ENCODE data around the gene UGT1A1.

The UGT1A1 gene

DNA sequence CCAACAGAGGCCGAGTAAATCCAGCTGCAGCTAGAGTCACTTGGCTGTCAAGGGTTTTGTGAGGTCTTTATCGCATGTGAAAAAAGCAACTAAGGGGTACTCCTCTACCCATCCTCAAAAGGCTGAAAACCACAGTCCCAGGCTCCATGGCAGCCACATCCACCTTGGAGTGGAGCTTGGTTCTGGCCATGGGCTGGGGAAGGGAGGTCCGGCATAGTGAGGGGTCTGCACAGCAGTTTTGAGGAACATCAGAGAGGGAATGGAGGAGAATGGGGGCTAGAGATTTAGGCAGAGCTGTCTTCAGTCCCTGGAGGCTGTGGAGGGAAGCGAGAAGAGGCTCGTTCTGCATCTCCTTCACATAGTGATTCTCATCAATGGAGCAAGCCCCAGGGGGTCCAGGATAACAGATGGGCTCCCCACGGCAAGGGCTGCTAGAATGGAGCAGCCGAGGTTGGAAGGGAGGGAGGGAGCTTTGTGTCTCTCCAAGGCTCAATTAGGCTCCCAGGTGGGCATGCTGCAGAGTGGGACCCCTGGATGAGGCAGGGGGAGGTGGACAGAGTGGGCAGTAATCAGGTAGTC, 39.1 kb downstream of the UGT1A1 start:
- DNase-seq = no peak

DNA sequence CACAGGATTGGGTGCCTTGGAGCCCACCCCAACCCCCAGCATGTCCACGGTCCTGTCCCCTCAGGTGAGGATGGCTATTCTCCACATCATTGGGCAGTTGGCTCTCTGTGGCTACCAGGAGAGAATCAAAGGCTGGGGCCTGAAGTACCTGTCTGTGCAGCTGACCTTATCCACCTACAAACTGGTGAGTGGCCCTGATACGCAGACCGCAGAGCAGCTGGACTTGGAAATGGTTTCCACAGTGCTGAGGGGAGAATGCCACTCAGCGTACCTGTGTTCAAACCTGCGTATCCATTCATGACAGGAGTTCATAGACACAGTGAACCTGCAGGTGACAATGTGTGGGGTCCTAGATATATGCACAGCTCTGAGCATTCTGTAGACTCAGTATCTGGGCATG, 39.6 kb downstream of the UGT1A1 start:
- DNase-seq = no peak

DNA sequence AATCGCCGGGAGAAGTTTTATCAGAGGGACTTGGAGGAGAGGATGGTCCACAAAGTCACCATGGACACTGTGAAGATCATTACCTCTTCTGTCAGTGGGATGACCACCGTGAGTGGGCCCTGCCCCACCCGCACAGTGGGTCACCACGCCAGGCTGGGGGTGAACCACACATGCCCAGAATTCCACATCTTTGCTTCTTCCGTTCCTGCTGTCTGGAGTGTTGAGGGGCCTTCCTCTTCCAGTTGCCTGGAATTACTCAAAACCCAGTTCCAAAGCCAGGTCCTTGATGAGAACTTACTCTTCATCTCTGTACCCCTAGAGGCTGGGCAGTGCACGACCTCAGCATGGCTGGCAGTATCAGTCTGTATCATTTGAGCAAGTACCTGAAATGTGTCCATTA, 40.1 kb downstream of the UGT1A1 start:
- no peak for DNase-seq

DNA sequence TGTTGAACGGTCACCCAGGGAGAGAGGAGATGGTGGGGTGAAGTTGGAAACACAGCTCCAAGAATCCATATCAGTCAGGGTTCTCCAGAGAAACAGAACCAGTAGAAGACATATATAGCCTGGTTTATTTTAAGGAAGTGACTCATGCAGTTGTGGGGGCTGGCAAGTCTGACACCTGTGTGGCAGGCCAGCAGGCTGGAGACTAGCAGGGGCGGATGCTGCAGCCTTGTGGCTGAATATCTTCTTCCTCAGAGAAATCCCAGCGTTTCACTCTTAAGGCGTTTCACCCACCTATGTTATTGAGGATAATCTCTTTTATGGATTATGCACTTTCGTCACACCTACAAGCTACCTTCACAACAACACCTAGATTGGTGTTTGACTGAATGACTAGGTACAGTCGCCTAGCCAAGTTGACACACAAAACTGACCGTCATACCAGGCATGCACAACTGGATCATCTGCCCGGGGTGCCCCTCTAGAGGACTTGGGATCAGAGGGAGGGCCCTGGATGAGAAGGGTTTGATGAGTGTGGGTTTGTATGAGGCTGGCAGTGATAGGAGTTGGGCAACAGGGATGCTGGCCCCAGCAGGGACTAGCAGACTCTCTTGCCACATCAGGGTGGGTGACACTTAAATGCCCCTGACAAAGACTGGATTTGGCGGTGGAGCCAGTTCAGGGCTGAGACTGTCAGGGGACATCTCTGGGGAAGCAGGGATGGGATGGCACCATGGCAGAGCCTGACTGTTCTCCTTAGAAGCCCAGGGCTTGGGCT, 41.5 kb downstream of the UGT1A1 start:
- DNase-seq = no peak

DNA sequence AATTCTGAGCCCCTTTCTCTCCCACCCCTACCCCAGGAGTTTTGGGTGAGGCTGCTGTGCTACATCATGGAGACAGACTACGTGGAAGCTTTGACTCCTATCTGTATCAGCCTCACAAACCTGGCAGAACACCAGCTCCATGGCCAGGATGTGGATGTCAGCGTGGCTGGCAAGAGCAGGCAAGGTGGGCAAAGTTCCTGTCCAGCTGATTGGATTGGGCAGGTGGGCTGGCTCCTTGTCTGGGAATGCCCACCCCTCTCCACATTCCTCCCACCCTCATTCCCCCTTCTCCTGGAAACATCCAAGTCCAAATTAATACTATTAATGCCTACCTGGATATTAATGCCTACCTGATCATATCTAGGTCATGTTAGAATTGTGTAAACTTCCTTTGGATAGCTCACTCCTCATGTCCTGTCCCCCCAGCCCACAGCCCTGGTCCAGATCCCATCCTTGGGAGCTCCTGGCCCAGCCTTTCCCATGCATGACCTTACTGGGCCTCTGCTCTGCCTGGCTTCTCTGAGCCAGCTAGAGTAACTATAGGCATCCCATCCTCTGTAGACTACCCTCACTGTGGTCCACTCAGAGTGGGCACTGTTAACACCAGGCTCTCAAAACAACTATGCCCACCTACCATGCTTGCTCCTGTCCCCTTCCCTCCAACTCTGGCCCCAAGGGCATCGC, 42.2 kb downstream of the UGT1A1 start:
- no peak for DNase-seq

DNA sequence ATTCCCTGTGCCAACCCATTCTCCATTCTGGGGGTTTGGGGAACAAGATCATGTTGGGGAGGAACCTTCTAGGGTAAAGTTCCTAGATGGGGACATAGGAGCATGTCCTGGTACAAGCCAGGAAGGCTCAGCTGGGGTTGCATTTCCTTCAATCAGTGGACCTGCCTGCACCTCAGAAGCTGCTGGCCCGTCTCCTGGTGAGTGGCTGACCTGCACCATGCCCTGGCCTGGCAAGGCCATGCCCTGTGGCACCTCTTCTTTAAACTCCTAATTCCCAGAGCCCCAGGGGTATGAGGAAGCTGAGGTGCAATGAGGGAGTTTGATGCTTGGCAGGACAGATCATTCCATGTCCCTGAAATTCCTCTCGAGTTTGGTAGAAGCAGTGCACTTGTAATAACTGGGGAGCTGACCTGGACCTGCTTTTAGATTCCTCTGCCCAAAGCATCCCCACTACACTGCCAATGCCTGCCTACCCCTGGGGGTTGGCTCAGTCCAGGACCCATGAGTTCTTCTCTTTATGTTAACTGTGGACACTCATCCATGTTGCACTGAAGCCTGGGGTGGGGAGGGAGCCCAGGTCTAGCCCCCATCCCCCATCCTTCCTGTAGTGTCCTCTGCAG, 43.3 kb downstream of the UGT1A1 start:
- DNase-seq = no peak

DNA sequence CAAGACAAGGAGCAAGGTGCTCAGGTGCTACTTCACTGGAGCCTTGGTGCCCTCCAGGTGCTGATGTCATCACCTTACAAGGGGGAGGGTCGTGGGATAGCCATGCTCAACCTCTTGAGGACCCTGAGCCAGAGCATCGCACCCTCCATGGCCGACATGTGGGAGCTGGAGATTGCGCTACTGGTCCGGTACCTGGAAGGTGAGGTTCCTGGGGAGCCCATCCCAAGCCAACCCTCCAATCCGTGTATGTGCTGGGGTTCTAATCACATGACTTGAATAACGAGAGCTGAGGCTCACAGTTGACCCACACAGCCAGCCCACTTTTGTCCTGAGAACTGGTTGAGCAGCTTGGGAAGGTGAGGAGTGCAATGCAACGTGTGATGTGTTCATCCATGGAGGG, 43.9 kb downstream of the UGT1A1 start:
- DNase-seq = no peak

DNA sequence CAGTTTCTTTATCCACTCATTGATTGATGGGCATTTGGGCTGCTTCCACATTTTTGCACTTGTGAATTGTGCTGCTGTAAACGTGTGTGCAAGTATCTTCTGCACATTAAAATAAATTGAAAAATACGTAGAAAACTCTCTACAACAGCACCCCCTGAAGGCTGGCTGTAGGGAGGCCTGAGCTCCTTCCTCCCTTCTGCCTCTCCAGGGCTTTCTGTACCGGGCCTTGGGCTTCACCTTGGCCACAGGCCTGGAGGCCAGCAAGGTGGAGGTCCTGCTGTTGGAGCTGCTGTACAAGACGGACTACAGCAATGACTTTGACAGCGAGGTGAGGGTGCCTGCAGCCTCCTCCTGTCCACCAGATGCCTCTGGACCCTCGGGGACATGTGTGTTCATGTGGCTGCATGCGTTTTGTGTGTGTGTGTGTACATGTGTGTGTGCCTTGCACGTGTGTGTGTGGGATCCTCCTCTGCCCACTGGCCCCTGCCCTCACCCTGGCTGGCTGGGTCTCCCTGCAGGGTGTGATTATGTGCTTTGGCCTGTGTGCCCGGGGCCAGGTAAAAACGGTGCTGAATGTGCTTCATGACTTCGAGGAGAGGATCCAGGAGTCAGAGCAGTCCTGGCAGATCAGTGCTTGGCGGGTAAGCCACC, 47.3 kb downstream of the UGT1A1 start:
- DNase-seq = no peak

DNA sequence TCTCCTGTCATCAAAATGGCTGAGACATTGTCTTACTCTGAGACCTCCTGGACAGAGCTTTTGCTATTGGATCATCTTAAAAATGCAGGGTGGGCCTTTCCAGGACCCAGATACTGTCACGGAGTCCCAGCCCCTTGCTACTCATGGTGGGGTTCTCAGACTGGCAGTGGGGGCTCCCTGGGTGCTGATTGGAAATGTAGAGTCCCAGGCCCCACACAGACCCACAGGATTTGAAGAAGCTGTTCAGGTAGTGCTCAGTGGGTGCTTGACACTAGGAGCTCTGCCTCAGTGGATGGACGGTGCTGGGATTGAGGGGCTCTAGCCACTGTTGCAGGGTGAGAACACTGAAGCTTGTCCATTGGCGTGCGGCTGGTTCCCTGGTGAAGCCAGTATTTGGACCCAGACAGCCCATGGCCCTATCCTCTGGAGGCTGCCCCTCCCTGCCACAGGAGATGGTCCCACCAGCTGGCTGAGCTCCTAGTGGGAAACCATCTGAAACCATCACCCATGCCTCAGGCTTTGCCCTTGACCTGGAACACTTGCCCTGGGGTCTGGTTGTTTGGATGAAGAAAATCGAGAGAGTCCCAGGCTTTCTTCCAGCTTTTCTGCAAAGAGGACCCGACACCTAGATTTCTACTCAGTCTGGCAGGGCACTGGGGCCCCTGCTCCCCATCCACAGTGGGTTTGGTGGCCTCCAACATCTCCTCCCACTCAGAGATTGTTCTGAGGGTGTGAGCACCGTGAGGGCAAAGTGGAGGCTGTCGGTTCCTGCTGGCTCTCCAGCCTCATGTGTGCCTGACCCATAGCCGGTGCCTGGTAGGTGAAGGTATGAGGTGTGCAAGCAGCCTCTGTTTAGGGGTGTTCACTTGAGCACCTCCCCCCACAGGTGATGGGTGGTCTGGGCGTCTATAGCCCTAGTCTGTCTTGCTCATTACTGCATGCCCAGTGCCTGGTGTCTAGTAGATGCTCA, 48.2 kb downstream of the UGT1A1 start:
- DNase-seq = no peak

DNA sequence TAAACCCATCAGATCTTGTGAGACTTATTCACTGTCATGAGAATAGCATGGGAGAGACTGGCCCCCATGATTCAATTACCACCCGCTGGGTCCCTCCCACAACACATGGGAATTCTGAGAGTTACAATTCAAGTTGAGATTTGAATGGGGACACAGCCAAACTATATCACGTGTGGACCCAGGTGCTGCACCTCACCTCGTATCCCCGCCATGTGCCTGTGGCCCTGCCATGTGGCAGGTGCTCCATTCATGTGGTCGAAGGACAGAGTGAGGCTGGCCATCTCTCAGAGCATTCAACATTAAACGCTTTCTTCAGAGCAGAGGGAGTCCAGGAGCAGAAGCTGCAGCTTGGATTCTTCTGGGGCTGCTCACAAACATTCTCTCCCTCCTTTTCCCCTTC, 50.3 kb downstream of the UGT1A1 start:
- DNase-seq = no peak

DNA sequence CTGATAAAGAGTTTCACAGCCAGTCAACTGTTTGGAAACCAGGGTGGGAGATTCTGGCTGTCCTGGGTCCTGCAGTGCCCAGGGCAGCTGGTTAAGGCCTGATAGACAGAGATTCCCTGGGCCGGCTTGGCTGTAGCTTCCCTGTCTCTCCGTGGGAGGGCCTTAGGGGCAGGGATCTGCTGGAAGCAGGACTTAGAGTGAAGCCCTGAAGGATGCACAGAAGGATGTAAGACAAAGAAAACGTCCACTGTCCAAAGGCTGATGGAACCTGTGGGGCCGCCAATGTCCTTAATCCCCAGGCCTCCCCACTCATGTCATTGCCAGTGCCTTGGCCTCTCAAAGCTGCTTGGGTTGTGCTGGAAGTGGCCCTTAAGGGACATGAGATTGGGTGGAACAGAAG, 51.0 kb downstream of the UGT1A1 start:
- DNase-seq = no peak

DNA sequence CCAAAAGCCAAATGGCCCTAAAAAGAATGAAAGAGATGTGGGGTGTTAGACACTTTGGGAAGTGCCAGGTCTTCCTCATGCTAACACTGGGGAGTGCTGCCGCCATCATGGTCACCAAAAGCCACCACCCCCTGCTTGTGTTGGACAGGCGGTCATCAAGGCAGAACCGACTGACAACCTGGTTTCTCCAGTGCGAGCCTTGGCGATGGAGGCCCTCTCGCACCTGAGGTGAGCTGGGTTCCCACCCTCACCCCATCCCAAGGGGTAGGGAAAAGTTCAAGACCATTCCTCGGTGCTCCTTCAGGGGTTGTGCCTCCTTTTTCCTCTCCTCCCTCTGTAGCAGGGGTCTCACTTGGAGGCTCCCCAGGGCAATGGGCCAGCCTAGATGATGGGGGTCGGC, 51.7 kb downstream of the UGT1A1 start:
- DNase-seq = no peak

DNA sequence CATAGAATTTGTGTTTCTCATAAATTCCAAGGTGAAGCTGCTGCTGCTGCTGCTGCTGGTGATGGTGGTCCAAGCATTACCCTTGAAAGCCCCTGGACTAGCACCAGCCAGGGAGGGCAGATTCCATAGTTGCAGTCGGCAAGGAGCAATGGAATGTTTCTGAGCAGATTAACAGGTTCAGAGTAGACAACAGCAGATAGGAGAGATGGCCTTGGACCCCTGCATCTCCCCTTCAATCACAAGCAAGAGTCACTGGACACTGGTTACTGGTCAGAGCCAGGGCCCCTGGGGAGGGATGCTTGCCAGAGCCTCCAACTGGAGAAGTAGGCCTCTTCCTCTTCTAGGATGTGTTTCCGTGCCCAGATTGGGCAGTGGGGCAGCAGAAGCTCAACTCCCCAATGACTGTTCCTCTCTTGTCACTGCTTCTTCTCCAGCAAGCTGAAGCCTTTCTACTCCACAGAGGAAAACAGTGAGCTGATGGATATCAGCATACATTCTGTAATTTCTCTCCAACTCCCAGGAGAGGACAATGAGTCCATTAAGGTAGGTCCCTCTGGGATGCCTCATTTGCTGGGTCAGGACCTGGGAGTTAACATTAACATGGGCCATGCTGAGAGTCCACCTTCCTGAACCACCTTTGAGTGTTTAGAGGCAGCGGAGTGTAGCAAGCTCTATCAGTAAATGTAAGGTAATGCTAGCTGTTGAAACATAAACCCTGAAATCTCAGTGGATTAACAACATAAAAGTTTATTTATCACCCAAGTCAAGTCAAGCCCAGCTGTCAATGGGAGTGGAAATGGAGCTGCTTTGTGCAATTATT, 53.4 kb downstream of the UGT1A1 start:
- no peak for DNase-seq

DNA sequence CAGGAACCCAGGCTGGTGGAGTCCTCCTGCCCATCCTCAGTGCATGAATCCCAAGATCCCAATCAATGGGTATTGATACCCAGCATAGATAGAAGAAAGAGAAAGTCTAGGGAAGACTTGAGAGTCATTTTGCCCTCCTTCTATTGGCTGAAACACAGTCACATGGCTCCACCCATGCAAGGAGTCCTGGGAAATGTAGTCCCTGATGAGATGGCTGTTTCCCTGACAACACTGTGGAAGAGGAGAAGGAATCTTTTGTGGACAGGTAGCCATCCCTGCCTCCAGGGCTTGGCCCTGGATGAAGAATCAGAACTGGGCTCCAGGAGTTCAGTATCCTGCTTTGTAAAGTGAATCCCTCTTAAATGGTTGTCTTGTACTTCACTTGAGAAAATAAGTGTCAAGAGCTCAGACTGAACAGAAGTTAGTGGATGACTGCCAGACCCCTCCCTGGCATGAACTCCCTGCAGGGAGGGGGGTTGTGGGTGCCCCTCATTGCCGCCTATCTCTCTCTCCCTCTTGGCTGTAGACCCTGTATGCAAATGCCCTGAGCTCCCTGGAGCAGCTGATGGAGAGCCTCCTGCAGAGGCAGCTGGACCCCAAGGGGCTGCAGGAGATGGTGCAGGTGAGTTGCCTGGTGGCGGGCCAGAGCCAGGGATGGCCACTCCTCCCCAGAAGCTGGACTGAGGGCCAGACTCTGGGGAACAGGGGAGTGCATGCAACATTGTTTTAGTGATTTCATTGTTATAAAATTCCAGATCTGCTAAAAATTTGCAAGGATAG, 54.2 kb downstream of the UGT1A1 start:
- no peak for DNase-seq

DNA sequence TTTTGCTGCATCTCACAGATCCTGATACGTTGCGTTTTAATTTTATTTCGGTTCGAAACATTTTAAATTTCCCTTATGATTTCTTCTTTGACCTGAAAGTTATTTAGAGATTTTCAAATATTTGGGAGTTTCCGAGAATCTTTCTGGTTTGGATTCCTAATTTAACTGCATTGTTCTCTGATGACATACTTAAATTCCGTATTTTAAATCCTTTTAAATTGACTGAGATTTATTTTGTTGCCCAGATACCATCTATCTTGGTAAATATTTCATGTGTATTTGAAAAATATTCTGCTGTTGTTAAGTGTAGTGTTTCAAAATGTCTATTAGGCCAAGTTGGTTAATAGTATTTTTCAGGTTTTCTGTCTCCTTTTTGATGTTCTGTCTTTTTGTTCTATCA, 55.8 kb downstream of the UGT1A1 start:
- no peak for DNase-seq

DNA sequence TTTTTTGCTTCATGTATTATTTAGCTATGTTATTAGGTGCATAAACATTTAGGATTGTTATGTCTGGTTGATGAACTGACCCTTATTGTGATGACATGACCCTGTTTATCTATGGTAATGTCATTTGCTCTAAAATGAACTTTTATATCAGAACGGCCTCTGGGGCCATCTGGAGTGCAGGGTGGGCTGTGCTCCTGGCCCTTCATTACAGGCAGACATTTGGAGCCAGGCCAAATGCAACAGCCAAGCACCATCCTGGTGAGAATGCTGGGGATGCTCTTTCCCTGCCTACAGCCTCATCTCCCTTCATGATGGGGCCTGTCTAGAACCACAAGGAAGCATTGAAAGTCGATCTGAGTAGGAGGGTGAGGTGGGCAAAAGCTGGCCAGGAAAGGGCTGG, 56.3 kb downstream of the UGT1A1 start:
- no peak for DNase-seq

DNA sequence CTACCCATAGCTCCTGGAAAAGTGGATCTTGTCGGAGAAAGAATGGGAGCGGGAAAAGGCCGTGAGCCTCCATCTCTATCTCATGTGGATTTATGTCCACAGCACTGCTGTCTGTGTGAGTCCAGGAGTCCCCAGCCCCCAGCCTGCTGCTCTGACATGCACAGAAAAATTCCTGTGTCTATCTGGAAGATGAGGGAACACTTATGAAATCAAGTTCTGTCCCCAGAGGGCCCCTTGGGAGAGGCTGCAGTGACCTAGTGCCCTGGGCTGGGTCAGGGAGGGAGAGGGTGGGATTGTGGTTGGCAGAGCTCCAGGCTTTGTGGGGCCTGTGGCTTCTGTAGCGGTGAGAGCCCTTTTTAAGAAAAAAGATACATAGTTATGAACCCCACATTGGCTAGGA, 56.7 kb downstream of the UGT1A1 start:
- DNase-seq = no peak

DNA sequence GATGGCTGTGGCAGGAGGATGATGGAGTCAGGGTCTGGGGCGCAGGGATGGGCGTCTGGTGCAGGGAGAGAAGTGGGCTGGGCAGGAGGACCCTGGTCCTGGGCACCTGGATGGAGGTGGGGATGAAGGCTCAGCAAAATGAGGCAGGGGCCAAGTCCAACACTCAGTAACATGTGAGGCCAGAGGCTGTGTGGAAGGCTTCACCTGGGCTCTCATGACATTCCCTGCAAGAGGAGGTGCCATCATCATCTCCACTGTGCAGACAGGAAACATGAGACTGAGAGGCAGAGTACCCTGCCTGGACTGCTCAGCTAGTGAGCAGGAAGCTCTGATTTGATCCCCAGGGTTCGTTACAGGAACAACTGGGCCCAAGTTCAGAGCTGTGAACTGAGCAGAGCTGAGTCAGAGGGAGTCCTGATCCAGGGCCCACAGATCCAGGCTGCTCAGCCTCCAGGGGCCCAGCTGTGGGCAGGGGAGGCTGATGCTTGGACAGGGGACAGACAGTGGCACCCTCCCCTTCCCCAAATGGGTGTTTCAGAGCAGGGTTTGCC, 57.4 kb downstream of the UGT1A1 start:
- no peak for DNase-seq

DNA sequence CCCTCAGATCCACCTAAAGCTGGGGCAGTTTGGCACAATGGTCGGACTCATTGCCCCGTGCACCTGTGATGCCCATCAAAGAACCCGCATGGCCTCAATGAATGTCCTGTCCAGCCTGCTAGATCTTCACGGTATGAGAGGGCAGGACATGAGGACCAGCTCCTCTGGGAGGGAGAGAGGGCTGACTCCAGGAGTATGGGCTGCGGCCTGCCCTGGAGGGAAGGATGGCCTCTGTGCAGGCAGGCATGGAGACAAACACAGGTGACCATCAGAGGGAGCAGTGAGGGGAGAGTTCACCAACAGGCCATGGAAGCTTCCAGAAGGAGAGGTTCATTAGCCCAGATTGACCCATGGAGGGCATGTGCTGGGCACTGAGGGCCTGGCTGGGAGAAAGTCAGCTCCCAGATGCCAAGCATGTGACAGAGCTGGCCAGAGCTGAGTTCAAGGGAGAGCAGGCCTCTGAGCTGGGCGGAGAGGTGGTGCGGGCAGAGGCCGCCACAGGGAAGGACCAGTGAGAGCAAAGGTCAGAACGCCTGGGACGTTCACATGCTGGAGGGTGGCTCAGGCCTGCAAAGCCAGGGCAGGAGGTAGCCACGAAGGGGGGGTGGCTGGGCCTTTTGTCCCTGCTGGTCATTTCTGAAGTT, 58.0 kb downstream of the UGT1A1 start:
- DNase-seq = no peak
